Fibroblast of lung (primary cell): ENCODE results near the gene PIEZO2. TPM values are rescaled to one million over a fixed set of nuclear protein-coding genes. Genes with fewer than 3 reads are reported as not detected.

Experiments
- DNase-seq, 2 donors: peaks; one replicate each; pipeline versions ENCODE4 v3.0.0 to v3.0.0-alpha.2; 2010; ENCODE audit warnings: low read depth in 2 of 2
- H2AFZ ChIP-seq: 2 replicates; pipeline ENCODE4 v1.5.1; 2012; ENCODE audit warnings: low read length, control low read depth, inconsistent platforms
- H3K27ac ChIP-seq: 2 replicates; pipeline ENCODE4 v1.5.1; 2011; ENCODE audit warnings: low read length, control low read depth; ENCODE audit not compliant: insufficient read depth
- H3K27me3 ChIP-seq: 2 replicates; pipeline ENCODE4 v1.5.1; 2011; ENCODE audit warnings: mild to moderate bottlenecking, low read length; ENCODE audit not compliant: control insufficient read depth, insufficient read depth
- H3K36me3 ChIP-seq: 2 replicates; pipeline ENCODE4 v1.5.1; 2011; ENCODE audit warnings: low read length; ENCODE audit not compliant: control insufficient read depth, insufficient read depth
- H3K4me1 ChIP-seq: 2 replicates; pipeline ENCODE4 v1.5.1; 2011; ENCODE audit warnings: low read length; ENCODE audit not compliant: control insufficient read depth, insufficient read depth; ENCODE audit errors: extremely low read depth
- H3K4me2 ChIP-seq: 2 replicates; pipeline ENCODE4 v1.5.1; 2011; ENCODE audit warnings: low read length, control low read depth; ENCODE audit not compliant: insufficient read depth; ENCODE audit errors: extremely low read depth
- H3K4me3 ChIP-seq, 4 experiments: fragments of 200-600 bp in 1 of 4; sonication (generic) in 1 of 4; replicated peaks in 1 of 4; 2 replicates each; pipeline ENCODE4 v1.5.1; 2011 to 2016; ENCODE audit warnings: low read length in 4 of 4, low read depth in 3 of 4, mild to moderate bottlenecking in 3 of 4, control low read depth in 2 of 4, inconsistent platforms in 1 of 4, mixed read lengths in 1 of 4; ENCODE audit not compliant: insufficient read depth in 1 of 4; ENCODE audit errors: control extremely low read depth in 1 of 4
- H3K79me2 ChIP-seq: 2 replicates; pipeline ENCODE4 v1.5.1; 2012; ENCODE audit warnings: mild to moderate bottlenecking, low read length, inconsistent platforms; ENCODE audit not compliant: control insufficient read depth, insufficient read depth
- H3K9ac ChIP-seq: 2 replicates; pipeline ENCODE4 v1.5.1; 2011; ENCODE audit warnings: mild to moderate bottlenecking, low read length, control low read depth; ENCODE audit not compliant: insufficient read depth
- H3K9me3 ChIP-seq: 2 replicates; pipeline ENCODE4 v1.5.1; 2012; ENCODE audit warnings: low read depth, low read length; ENCODE audit not compliant: control insufficient read depth, insufficient read depth
- H4K20me1 ChIP-seq: 2 replicates; pipeline ENCODE4 v1.5.1; 2011; ENCODE audit warnings: low read length; ENCODE audit not compliant: control insufficient read depth, insufficient read depth; ENCODE audit errors: extremely low read depth
- EZH2 ChIP-seq: IDR thresholded peaks from 2 replicates; pipeline ENCODE4 v1.5.1; 2012; ENCODE audit warnings: low read length, control low read depth, mild to moderate bottlenecking; ENCODE audit errors: missing control alignments
- polyA plus RNA-seq, 2 donors: library from polyadenylated mRNA; depleted of rRNA in 1 of 2; stranded (reverse) in 1 of 2; unstranded in 1 of 2; fragments of >200 nt; gene quantifications; 2 replicates each; pipeline ENCODE4 v1.2.1, GENCODE V29; 2011 to 2012; ENCODE audit warnings: missing spikeins in 1 of 2
- total RNA-seq: library from RNA; depleted of rRNA; stranded (reverse); fragments of >200 nt; gene quantifications from 2 replicates; pipeline ENCODE4 v1.2.1, GENCODE V29; 2014
- TF ChIP-seq, protein P1 (sequence below), 2 donors: IDR thresholded peaks in 1 of 2; conservative IDR thresholded peaks in 1 of 2; 1 replicate in 1 of 2; 2 replicates in 1 of 2; pipeline ENCODE4 v1.5.1; 2011 to 2012; ENCODE audit warnings: low read length in 2 of 2, control low read depth in 1 of 2, inconsistent platforms in 1 of 2, low read depth in 1 of 2, mild to moderate bottlenecking in 1 of 2

Gene PIEZO2
- total and polyA plus RNA-seq, 2 donors (not counting 1 experiment from before 2014, with no cell fraction given), result 1.2 to 6.6 TPM

DNA sequence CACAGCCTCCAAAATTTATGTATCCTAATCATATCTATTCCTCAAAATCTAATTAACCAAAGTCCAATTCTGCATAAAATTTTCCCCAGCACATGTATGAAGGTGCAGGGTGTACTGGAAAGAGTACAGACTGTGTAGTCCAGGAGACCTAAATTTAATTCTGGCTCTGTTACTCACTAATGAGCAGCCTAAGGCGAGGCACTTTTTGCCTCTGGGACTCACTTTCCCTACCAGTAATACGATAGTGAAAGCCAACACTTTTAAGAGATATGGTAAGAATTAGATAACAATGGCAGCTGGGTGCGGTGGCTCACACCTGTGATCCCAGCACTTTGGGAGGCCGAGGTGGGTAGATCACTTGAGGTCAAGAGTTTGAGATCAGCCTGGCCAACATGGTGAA is 177.7 kb downstream of the PIEZO2 start:
- Histone ChIP-seq H3K36me3 (no peaks in the 10 kb centered on the region), H3K9ac (no peak overlapping the region), H3K27me3 (no peaks in the 10 kb centered on the region), H3K4me1 (no peaks in the 10 kb centered on the region), H4K20me1 (no peaks in the 10 kb centered on the region), H3K9me3 (no peaks in the 10 kb centered on the region), H2AFZ (no peak overlapping the region), H3K27ac (no peak overlapping the region), H3K4me2 (no peak overlapping the region), H3K79me2 (no peaks in the 10 kb centered on the region), H3K4me3 (no peak overlapping the region)
- DNase-seq, result no peak
- no peak for TF ChIP-seq EZH2
- TF ChIP-seq, protein P1, sequence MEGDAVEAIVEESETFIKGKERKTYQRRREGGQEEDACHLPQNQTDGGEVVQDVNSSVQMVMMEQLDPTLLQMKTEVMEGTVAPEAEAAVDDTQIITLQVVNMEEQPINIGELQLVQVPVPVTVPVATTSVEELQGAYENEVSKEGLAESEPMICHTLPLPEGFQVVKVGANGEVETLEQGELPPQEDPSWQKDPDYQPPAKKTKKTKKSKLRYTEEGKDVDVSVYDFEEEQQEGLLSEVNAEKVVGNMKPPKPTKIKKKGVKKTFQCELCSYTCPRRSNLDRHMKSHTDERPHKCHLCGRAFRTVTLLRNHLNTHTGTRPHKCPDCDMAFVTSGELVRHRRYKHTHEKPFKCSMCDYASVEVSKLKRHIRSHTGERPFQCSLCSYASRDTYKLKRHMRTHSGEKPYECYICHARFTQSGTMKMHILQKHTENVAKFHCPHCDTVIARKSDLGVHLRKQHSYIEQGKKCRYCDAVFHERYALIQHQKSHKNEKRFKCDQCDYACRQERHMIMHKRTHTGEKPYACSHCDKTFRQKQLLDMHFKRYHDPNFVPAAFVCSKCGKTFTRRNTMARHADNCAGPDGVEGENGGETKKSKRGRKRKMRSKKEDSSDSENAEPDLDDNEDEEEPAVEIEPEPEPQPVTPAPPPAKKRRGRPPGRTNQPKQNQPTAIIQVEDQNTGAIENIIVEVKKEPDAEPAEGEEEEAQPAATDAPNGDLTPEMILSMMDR (conservative IDR thresholded peaks at IDR 0.05 in 1 of 2, IDR thresholded peaks at IDR 0.05 in 1 of 2; ENCODE audit: low read depth in 1 of 2, low read length in 2 of 2), result no peak

DNA sequence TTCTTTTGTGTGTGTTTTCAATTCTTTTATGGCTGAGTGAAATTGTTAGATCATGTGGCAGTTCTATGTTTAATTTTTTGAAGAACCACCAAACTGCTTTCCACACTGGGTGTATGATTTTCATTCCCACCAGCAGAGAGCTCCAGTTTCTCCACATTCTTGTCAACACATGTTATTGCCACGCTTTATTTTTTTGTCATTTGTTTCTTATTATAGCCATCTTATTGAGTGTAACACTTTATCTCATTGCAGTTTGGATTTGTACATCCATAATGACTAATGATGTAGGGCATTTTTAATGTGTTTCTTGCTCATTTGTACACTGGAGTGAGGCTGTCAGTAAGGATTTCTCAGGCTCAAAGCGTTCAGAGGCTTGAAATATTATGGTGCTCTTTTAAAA is 184.2 kb downstream of the PIEZO2 start:
- Histone ChIP-seq H2AFZ (no peak overlapping the region), H3K4me1 (no peaks in the 10 kb centered on the region), H3K27ac (no peak overlapping the region), H3K4me3 (no peak overlapping the region), H3K9me3 (no peaks in the 10 kb centered on the region), H3K79me2 (no peaks in the 10 kb centered on the region), H3K27me3 (no peaks in the 10 kb centered on the region), H3K9ac (no peak overlapping the region), H3K36me3 (no peaks in the 10 kb centered on the region), H3K4me2 (no peak overlapping the region), H4K20me1 (no peaks in the 10 kb centered on the region)
- TF ChIP-seq, protein P1 (conservative IDR thresholded peaks at IDR 0.05 in 1 of 2, IDR thresholded peaks at IDR 0.05 in 1 of 2; ENCODE audit: low read depth in 1 of 2, low read length in 2 of 2), result peak in 1 of 2 donors; percentile 26
- TF ChIP-seq EZH2, result no peak
- peak in 1 of 2 donors; percentile 28 for DNase-seq

DNA sequence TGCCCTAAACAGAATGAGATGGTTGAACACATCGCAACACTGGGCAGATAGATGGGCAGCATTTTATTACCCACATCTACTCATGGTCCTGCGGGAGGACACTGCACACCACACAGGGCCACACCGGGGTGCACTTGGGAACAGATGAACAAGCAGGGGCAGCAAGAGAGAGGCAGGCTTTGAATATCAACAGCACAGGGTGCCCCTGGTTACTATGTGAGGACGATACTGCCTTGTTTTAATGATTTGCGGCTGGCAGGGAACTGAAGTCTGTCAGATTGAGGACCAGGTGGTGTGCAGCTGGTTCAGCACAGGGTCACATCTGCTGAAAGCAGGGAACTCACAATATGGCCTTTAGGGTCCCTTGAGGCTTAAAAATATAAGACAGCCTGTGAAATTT is 195.7 kb downstream of the PIEZO2 start:
- H3K36me3 ChIP-seq, result no peaks in the 10 kb centered on the region
- no peaks in the 10 kb centered on the region for H3K27me3 ChIP-seq
- no peaks in the 10 kb centered on the region for H3K79me2 ChIP-seq
- DNase-seq, result no peak
- no peak overlapping the region for H2AFZ ChIP-seq
- H3K4me1 ChIP-seq, result no peaks in the 10 kb centered on the region
- no peak overlapping the region for H3K9ac ChIP-seq
- H3K4me2 ChIP-seq, result no peak overlapping the region
- H4K20me1 ChIP-seq, result no peaks in the 10 kb centered on the region
- no peak overlapping the region for H3K4me3 ChIP-seq
- no peak for TF ChIP-seq EZH2
- no peaks in the 10 kb centered on the region for H3K9me3 ChIP-seq
- H3K27ac ChIP-seq, result no peak overlapping the region
